Endothelial cell of umbilical vein (primary cell): Measurements from ENCODE around the gene CLNK. TPM values are rescaled to one million over a fixed set of nuclear protein-coding genes. Genes with fewer than 3 reads are reported as not detected.

Experiments used
- BruUV-seq: library from RNA; stranded (reverse); fragments of 400-500 nt; replicated peaks from 2 replicates; lab custom pipeline; 2021; lab: Mats Ljungman, UMichigan
- CTCF ChIA-PET: fragments of 300-600, 350-600 bp; sonication (Branson Sonifier 250); formaldehyde crosslinking; loops from one replicate; lab custom pipeline; 2021; ENCODE audit warnings: antibody characterized with exemption, inconsistent platforms; lab: Charles Lee
- POLR2A ChIA-PET: fragments of 300-600, 350-600 bp; sonication (Branson Sonifier 250); formaldehyde crosslinking; loops from one replicate; lab custom pipeline; 2021; ENCODE audit warnings: antibody characterized with exemption, inconsistent platforms; lab: Charles Lee
- DNase-seq: peaks from one replicate; pipeline ENCODE4 v3.0.0-alpha.2; 2011; ENCODE audit warnings: low read depth, low spot score
- FAIRE-seq: peaks from 2 replicates; lab custom pipeline; 2011; peaks lifted over from hg19 to GRCh38; lab: Jason Lieb, UNC
- H2AFZ ChIP-seq: 2 replicates; pipeline ENCODE4 v1.6.0; 2012; ENCODE audit warnings: low read depth, low read length, control low read depth, inconsistent platforms
- H3K27ac ChIP-seq: 2 replicates; pipeline ENCODE4 v1.5.1; 2011; ENCODE audit warnings: low read depth, mild to moderate bottlenecking, control low read depth, low read length, moderate library complexity; ENCODE audit not compliant: insufficient read depth
- H3K27me3 ChIP-seq, 2 experiments: 2 replicates each; pipeline versions ENCODE4 v1.6.0 to v1.6.1; 2011; ENCODE audit warnings: low read length in 2 of 2, mixed read lengths in 1 of 2; ENCODE audit not compliant: control insufficient read depth in 2 of 2, insufficient read depth in 2 of 2
- H3K36me3 ChIP-seq, 2 experiments: 2 replicates in 1 of 2; 3 replicates in 1 of 2; pipeline ENCODE4 v1.5.1; 2011; ENCODE audit warnings: low read length in 2 of 2, mild to moderate bottlenecking in 1 of 2, moderate library complexity in 1 of 2; ENCODE audit not compliant: control insufficient read depth in 2 of 2, insufficient read depth in 2 of 2; ENCODE audit errors: extremely low read depth in 1 of 2
- H3K4me1 ChIP-seq: 3 replicates; pipeline ENCODE4 v1.5.1; 2011; ENCODE audit warnings: mild to moderate bottlenecking, low read length; ENCODE audit not compliant: control insufficient read depth, insufficient read depth; ENCODE audit errors: extremely low read depth
- H3K4me2 ChIP-seq: 2 replicates; pipeline ENCODE4 v1.6.1; 2011; ENCODE audit warnings: low read length, control low read depth, mixed read lengths; ENCODE audit not compliant: insufficient read depth
- H3K4me3 ChIP-seq, 3 experiments: fragments of 200-600 bp in 1 of 3; sonication (generic), shearing (Covaris generic) in 1 of 3; replicated peaks in 1 of 3; 2 replicates each; pipeline ENCODE4 v1.5.1; 2011 to 2016; ENCODE audit warnings: control low read depth in 3 of 3, low read length in 3 of 3, mild to moderate bottlenecking in 2 of 3, inconsistent platforms in 1 of 3, low read depth in 1 of 3, moderate library complexity in 1 of 3; ENCODE audit not compliant: insufficient read depth in 1 of 3
- H3K79me2 ChIP-seq: 2 replicates; pipeline ENCODE4 v1.6.0; 2012; ENCODE audit warnings: low read length, inconsistent platforms; ENCODE audit not compliant: control insufficient read depth, insufficient read depth
- H3K9ac ChIP-seq: replicated peaks from 2 replicates; pipeline ENCODE3; 2011; ENCODE audit warnings: low read length, control low read depth; ENCODE audit not compliant: insufficient read depth; ENCODE audit errors: extremely low read depth
- H3K9me1 ChIP-seq: replicated peaks from 3 replicates; pipeline ENCODE4 v1.6.0; 2011; ENCODE audit warnings: mild to moderate bottlenecking, low read length; ENCODE audit not compliant: control insufficient read depth, insufficient read depth; ENCODE audit errors: extremely low read depth
- H3K9me3 ChIP-seq: replicated peaks from 2 replicates; pipeline ENCODE4 v1.5.1; 2012; ENCODE audit warnings: low read length, inconsistent platforms; ENCODE audit not compliant: control insufficient read depth, insufficient read depth
- H4K20me1 ChIP-seq: replicated peaks from 2 replicates; pipeline ENCODE3; 2011; ENCODE audit warnings: mild to moderate bottlenecking, low read length; ENCODE audit not compliant: control insufficient read depth, insufficient read depth; ENCODE audit errors: extremely low read depth
- CTCF ChIP-seq, 2 donors: IDR thresholded peaks; 1 replicate in 1 of 2; 2 replicates in 1 of 2; pipeline ENCODE4 v1.5.1; 2011; ENCODE audit warnings: low read length in 2 of 2, mild to moderate bottlenecking in 2 of 2, moderate library complexity in 2 of 2, control low read depth in 1 of 2, inconsistent platforms in 1 of 2, low read depth in 1 of 2; ENCODE audit not compliant: insufficient read depth in 1 of 2; ENCODE audit errors: extremely low read depth in 1 of 2
- EZH2 ChIP-seq: IDR thresholded peaks from 2 replicates; pipeline ENCODE4 v1.6.1; 2012; ENCODE audit warnings: borderline replicate concordance, low read depth, mild to moderate bottlenecking, moderate library complexity, low read length, inconsistent platforms; ENCODE audit not compliant: severe bottlenecking
- FOS ChIP-seq: IDR thresholded peaks from 2 replicates; pipeline ENCODE4 v1.6.1; 2011; ENCODE audit warnings: mild to moderate bottlenecking, low read length, moderate library complexity, borderline replicate concordance; ENCODE audit not compliant: insufficient read depth
- GATA2 ChIP-seq: IDR thresholded peaks from 2 replicates; pipeline ENCODE4 v1.7.0; 2011; ENCODE audit warnings: low read depth, mild to moderate bottlenecking, moderate library complexity, mixed read lengths, low read length; ENCODE audit not compliant: insufficient read length, insufficient read depth
- JUN ChIP-seq: IDR thresholded peaks from 2 replicates; pipeline ENCODE4 v1.6.1; 2011; ENCODE audit warnings: borderline replicate concordance, low read depth; ENCODE audit not compliant: insufficient read length, insufficient read depth
- MAX ChIP-seq: IDR thresholded peaks from 2 replicates; pipeline ENCODE4 v1.6.1; 2011; ENCODE audit not compliant: insufficient read depth, insufficient read length
- MYC ChIP-seq: IDR thresholded peaks from one replicate; pipeline ENCODE4 v1.6.1; 2011; ENCODE audit warnings: mild to moderate bottlenecking, low read depth, low read length
- POLR2A ChIP-seq: IDR thresholded peaks from 2 replicates; pipeline ENCODE4 v1.6.1; 2012; ENCODE audit warnings: low read depth, mild to moderate bottlenecking, control low read depth, low read length
- POLR2AphosphoS5 ChIP-seq: IDR thresholded peaks from 2 replicates; pipeline ENCODE4 v1.6.1; 2012; ENCODE audit warnings: low read depth, mild to moderate bottlenecking, control low read depth, low read length, moderate library complexity; ENCODE audit not compliant: insufficient read depth
- dilution Hi-C: fragments of 300-500 bp; cut with MboI; formaldehyde crosslinking; loops from one replicate; pipeline ENCODE4 v1.15.0; 2019; ENCODE audit warnings: low sequenced_read_pairs; ENCODE audit not compliant: extremely low pct_ligation_motif_present
- intact Hi-C: fragments of 100-400 bp; cut with micrococcal nuclease; formaldehyde crosslinking; loops from one replicate; pipeline ENCODE4 v1.10.0; 2022
- polyA plus RNA-seq, 4 experiments: library from polyadenylated mRNA; depleted of rRNA in 3 of 4; stranded (reverse) in 3 of 4; unstranded in 1 of 4; fragments of >200 nt; gene quantifications; 2 replicates each; pipeline versions ENCODE4 v1.2.1 to v1.2.3, GENCODE V29; 2011 to 2012; ENCODE audit warnings: missing spikeins in 1 of 4
- total RNA-seq: library from RNA; stranded (reverse); gene quantifications from 2 replicates; pipeline ENCODE4 v1.2.3, GENCODE V29; 2021

The CLNK gene
- total and polyA plus RNA-seq, 2 donors (not counting 3 experiments of a cell fraction or from before 2014, with no cell fraction given), result not detected

GRCh38 chr4:10611673-10612072 lies 72.9 kb downstream of the CLNK start:
- intact Hi-C loops (loop anchor here (1.0 kb wide), 2 partner anchors 45 to 81 kb away; no protein-coding TSS in a partner anchor), dilution Hi-C loops (loop anchor here (25.0 kb wide), 1 partner anchor 1126 kb away; no protein-coding TSS in a partner anchor)
- no peaks in the 10 kb centered on the region for H3K79me2 ChIP-seq
- TF ChIP-seq JUN, result peak; percentile 95
- TF ChIP-seq MAX, result no peak
- TF ChIP-seq EZH2, result no peak
- TF ChIP-seq MYC, result no peak
- no peak for TF ChIP-seq POLR2A
- TF ChIP-seq GATA2, result no peak
- peak; percentile 88 for TF ChIP-seq FOS
- TF ChIP-seq POLR2AphosphoS5, result peak; percentile 60
- no peak for TF ChIP-seq CTCF (IDR thresholded peaks at IDR 0.05; ENCODE audit: extremely low read depth in 1 of 2, insufficient read depth in 1 of 2, low read depth in 1 of 2, low read length in 2 of 2)
- no peak overlapping the region for H3K4me3 ChIP-seq
- DNase-seq (peak; percentile 76), FAIRE-seq (peak; percentile 95)
- peaks cover 0 to 3% of the 10 kb centered on the region in 2 experiments for H3K27me3 ChIP-seq
- no peak overlapping the region for H3K9ac ChIP-seq
- H3K4me1 ChIP-seq, result peaks cover 12% of the 10 kb centered on the region
- POLR2A ChIA-PET, result no interaction called here
- no peaks in the 10 kb centered on the region for H3K9me3 ChIP-seq
- H4K20me1 ChIP-seq, result no peaks in the 10 kb centered on the region
- no peaks in the 10 kb centered on the region for H3K36me3 ChIP-seq
- CTCF ChIA-PET, result no interaction called here
- no TSS peak for BruUV-seq
- H3K4me2 ChIP-seq, result no peak overlapping the region
- peak overlapping the region; percentile 41 for H2AFZ ChIP-seq
- H3K27ac ChIP-seq, result peak overlapping the region; percentile 64
- no peaks in the 10 kb centered on the region for H3K9me1 ChIP-seq
